IMR-90 (cell line): ENCODE measurements around the gene ABI3. TPM values are rescaled to one million over a fixed set of nuclear protein-coding genes. Genes with fewer than 3 reads are reported as not detected.
A peak's percentile ranks its signal among the peaks of the same experiment; 100 is the strongest.

ENCODE experiments used
- ATAC-seq: fragments of 200-7000 bp; cut with Tn5 transposase; 2 replicates; pipeline ENCODE4 v1.9.1; 2020; ENCODE audit warnings: low read depth, mild to moderate bottlenecking, moderate library complexity
- BruUV-seq: library from RNA; stranded (reverse); fragments of 400-500 nt; replicated peaks from 2 replicates; lab custom pipeline; 2021; lab: Mats Ljungman, UMichigan
- CTCF ChIA-PET: fragments of 300-600 bp; formaldehyde crosslinking; extraction: SDS; loops from one replicate; lab custom pipeline; 2021; ENCODE audit warnings: antibody characterized with exemption; lab: Yijun Ruan, JAX
- POLR2A ChIA-PET: fragments of 300-600 bp; sonication (Branson Sonifier 250); formaldehyde crosslinking; loops from one replicate; lab custom pipeline; 2022; ENCODE audit warnings: antibody characterized with exemption; ENCODE audit not compliant: unreplicated experiment; lab: Charles Lee
- DNase-seq: peaks from one replicate; pipeline ENCODE4 v3.0.0; 2013
- H2AFZ ChIP-seq: replicated peaks from 2 replicates; pipeline ENCODE3; 2013; ENCODE audit warnings: low read length, mild to moderate bottlenecking; ENCODE audit not compliant: poor library complexity
- H2AK5ac ChIP-seq: 2 replicates; pipeline ENCODE4 v1.6.1; 2013; ENCODE audit warnings: low read depth, low read length, inconsistent platforms
- H2AK9ac ChIP-seq: replicated peaks from 2 replicates; pipeline ENCODE3; 2013; ENCODE audit warnings: mild to moderate bottlenecking, low read depth, low read length, moderate library complexity; ENCODE audit not compliant: poor library complexity
- H2BK120ac ChIP-seq: 2 replicates; pipeline ENCODE4 v1.6.1; 2013; ENCODE audit warnings: low read depth, low read length, inconsistent platforms
- H2BK15ac ChIP-seq: 3 replicates; pipeline ENCODE4 v1.6.1; 2013; ENCODE audit warnings: low read depth, low read length, inconsistent platforms
- H2BK20ac ChIP-seq: 2 replicates; pipeline ENCODE4 v1.6.1; 2013; ENCODE audit warnings: low read depth, mild to moderate bottlenecking, inconsistent platforms, low read length, moderate library complexity
- H2BK5ac ChIP-seq: 2 replicates; pipeline ENCODE4 v1.6.1; 2013; ENCODE audit warnings: mild to moderate bottlenecking, low read depth, low read length, inconsistent platforms; ENCODE audit not compliant: poor library complexity, severe bottlenecking
- H3K14ac ChIP-seq: replicated peaks from 2 replicates; pipeline ENCODE4 v1.6.1; 2013; ENCODE audit warnings: low read depth, low read length, inconsistent platforms
- H3K18ac ChIP-seq: 2 replicates; pipeline ENCODE4 v1.6.1; 2013; ENCODE audit warnings: low read depth, low read length, control low read depth
- H3K23ac ChIP-seq: 2 replicates; pipeline ENCODE4 v1.6.1; 2013; ENCODE audit warnings: low read depth, low read length, inconsistent platforms
- H3K27ac ChIP-seq: 2 replicates; pipeline ENCODE4 v1.5.1; 2013; ENCODE audit warnings: mild to moderate bottlenecking, control low read depth, low read length; ENCODE audit not compliant: insufficient read depth
- H3K27me3 ChIP-seq: 2 replicates; pipeline ENCODE4 v1.6.1; 2013; ENCODE audit warnings: low read length; ENCODE audit not compliant: control insufficient read depth, insufficient read depth
- H3K36me3 ChIP-seq: 2 replicates; pipeline ENCODE4 v1.6.1; 2013; ENCODE audit warnings: low read length, mixed read lengths; ENCODE audit not compliant: control insufficient read depth, insufficient read depth
- H3K4ac ChIP-seq: 2 replicates; pipeline ENCODE4 v1.6.1; 2013; ENCODE audit warnings: low read depth, low read length, inconsistent platforms
- H3K4me1 ChIP-seq: 2 replicates; pipeline ENCODE4 v1.6.1; 2013; ENCODE audit warnings: low read length, mixed read lengths; ENCODE audit not compliant: control insufficient read depth, insufficient read depth
- H3K4me2 ChIP-seq: 2 replicates; pipeline ENCODE4 v1.6.1; 2013; ENCODE audit warnings: low read depth, mild to moderate bottlenecking, control low read depth, low read length, moderate library complexity
- H3K4me3 ChIP-seq: 2 replicates; pipeline ENCODE4 v1.5.1; 2013; ENCODE audit warnings: low read depth, mild to moderate bottlenecking, control low read depth, low read length, moderate library complexity; ENCODE audit not compliant: insufficient read depth
- H3K56ac ChIP-seq: 2 replicates; pipeline ENCODE4 v1.6.1; 2013; ENCODE audit warnings: low read length, inconsistent platforms; ENCODE audit not compliant: insufficient read depth; ENCODE audit errors: extremely low read depth
- H3K79me1 ChIP-seq, 2 experiments: 2 replicates each; pipeline ENCODE4 v1.6.1; 2013; ENCODE audit warnings: low read length in 2 of 2, inconsistent platforms in 1 of 2, low read depth in 1 of 2
- H3K9ac ChIP-seq: 2 replicates; pipeline ENCODE4 v1.6.1; 2013; ENCODE audit warnings: low read depth, low read length, control low read depth
- H3K9me1 ChIP-seq: 2 replicates; pipeline ENCODE4 v1.6.1; 2013; ENCODE audit warnings: low read length, inconsistent platforms; ENCODE audit not compliant: insufficient read depth
- H3K9me3 ChIP-seq: 2 replicates; pipeline ENCODE4 v1.6.1; 2013; ENCODE audit warnings: low read length; ENCODE audit not compliant: control insufficient read depth, insufficient read depth
- H4K20me1 ChIP-seq: 2 replicates; pipeline ENCODE4 v1.6.1; 2013; ENCODE audit warnings: low read length, inconsistent platforms; ENCODE audit not compliant: insufficient read depth
- H4K5ac ChIP-seq: 2 replicates; pipeline ENCODE4 v1.6.1; 2013; ENCODE audit warnings: mild to moderate bottlenecking, low read depth, low read length, control low read depth
- H4K8ac ChIP-seq, 2 experiments: 2 replicates each; pipeline ENCODE4 v1.6.1; 2013; ENCODE audit warnings: low read depth in 2 of 2, low read length in 2 of 2, control low read depth in 1 of 2, inconsistent platforms in 1 of 2
- H4K91ac ChIP-seq: 2 replicates; pipeline ENCODE4 v1.6.1; 2013; ENCODE audit warnings: low read depth, low read length, inconsistent platforms; ENCODE audit not compliant: insufficient read depth
- BHLHE40 ChIP-seq: fragments of 150-350 bp; IDR thresholded peaks from 2 replicates; pipeline ENCODE4 v1.6.1; 2016; ENCODE audit warnings: mild to moderate bottlenecking, low read depth, low read length
- FOS ChIP-seq: fragments of 150-350 bp; IDR thresholded peaks from 2 replicates; pipeline ENCODE4 v1.6.1; 2016; ENCODE audit warnings: low read depth, low read length
- WGBS, 2 experiments: methylation state at CpG; one replicate each; pipeline versions ENCODE4 v1.1.5 to v1.1.7; 2013; ENCODE audit warnings: missing lambda C conversion rate in 2 of 2; ENCODE audit not compliant: insufficient read length in 1 of 2; ENCODE audit errors: extremely low coverage in 2 of 2; 5-methylcytosine and 5-hydroxymethylcytosine counted together
- dilution Hi-C: fragments of 300-500 bp; cut with HindIII; formaldehyde crosslinking; loops from one replicate; pipeline ENCODE4 v1.14.3; 2018; ENCODE audit warnings: low sequenced_read_pairs; ENCODE audit not compliant: unreplicated experiment
- in situ Hi-C: fragments of 300-500 bp; cut with MboI; formaldehyde crosslinking; loops from 3 replicates; pipeline ENCODE4 v1.14.3; 2019; ENCODE audit warnings: low sequenced_read_pairs, inconsistent platforms, mixed read lengths
- intact Hi-C: fragments of 100-400 bp; cut with micrococcal nuclease; formaldehyde crosslinking; loops from 2 replicates; pipeline ENCODE4 v1.10.0; 2022
- polyA plus RNA-seq, 3 experiments: library from polyadenylated mRNA; depleted of rRNA; stranded (reverse); fragments of >200 nt; gene quantifications; 2 replicates each; pipeline ENCODE4 v1.2.3, GENCODE V29; 2012; ENCODE audit warnings: low replicate concordance in 1 of 3
- total RNA-seq: library from RNA; depleted of rRNA; stranded (reverse); fragments of >200 nt; gene quantifications from 2 replicates; pipeline ENCODE4 v1.2.3, GENCODE V29; 2012

ABI3 gene
- total and polyA plus RNA-seq, 2 of the 4 experiments (the other 2 are of a cell fraction): 1.1 to 1.2 TPM

DNA sequence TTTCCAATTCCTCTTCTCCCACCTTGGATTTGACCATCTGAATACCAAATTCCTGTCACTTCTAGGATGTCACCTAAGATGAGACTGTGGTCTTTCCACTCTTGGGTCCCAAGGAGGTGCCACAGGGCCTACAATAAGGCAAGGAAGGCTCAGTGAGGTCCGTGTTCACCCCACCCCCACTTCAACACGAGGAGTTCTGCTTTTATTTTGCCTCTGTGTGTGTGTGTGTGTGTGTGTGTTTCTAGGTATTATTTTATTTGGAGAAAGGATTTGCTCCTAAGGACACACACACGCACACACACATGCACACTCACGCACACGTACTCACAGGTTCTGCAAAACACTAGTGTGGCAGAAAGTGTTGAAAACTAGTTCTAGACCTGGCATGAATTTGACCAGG lies 44.6 kb downstream of the ABI3 start:
- no peaks in the 10 kb centered on the region for H3K9me3 ChIP-seq
- H3K23ac ChIP-seq: no peak overlapping the region
- no peak overlapping the region for H2BK120ac ChIP-seq
- no peak overlapping the region for H2BK20ac ChIP-seq
- no peaks in the 10 kb centered on the region for H4K20me1 ChIP-seq
- DNase-seq (no peak), ATAC-seq (no peak)
- dilution Hi-C loops (no loop called here), intact Hi-C loops (no loop called here), in situ Hi-C loops (no loop called here)
- no peaks in the 10 kb centered on the region for H3K9me1 ChIP-seq
- H2BK5ac ChIP-seq: no peak overlapping the region
- no peak overlapping the region for H3K27ac ChIP-seq
- no peak overlapping the region for H3K9ac ChIP-seq
- H4K91ac ChIP-seq: no peak overlapping the region
- H3K4me2 ChIP-seq: no peak overlapping the region
- no peak overlapping the region for H4K5ac ChIP-seq
- no peak overlapping the region for H2AK9ac ChIP-seq
- no peaks in the 10 kb centered on the region for H3K36me3 ChIP-seq
- H3K79me1 ChIP-seq: no peaks in the 10 kb centered on the region
- no peak overlapping the region for H3K56ac ChIP-seq
- no peak overlapping the region for H2AK5ac ChIP-seq
- CTCF ChIA-PET: no interaction called here
- no peaks in the 10 kb centered on the region for H3K4me1 ChIP-seq
- no peak overlapping the region for H3K18ac ChIP-seq
- no peak for TF ChIP-seq BHLHE40
- TF ChIP-seq FOS: no peak
- no peak overlapping the region for H2BK15ac ChIP-seq
- BruUV-seq: no TSS peak
- H2AFZ ChIP-seq: peak overlapping the region; percentile 51
- H3K14ac ChIP-seq: no peak overlapping the region
- no peak overlapping the region for H3K4me3 ChIP-seq
- WGBS, 2 experiments: no CpG with 5 or more reads among the region's 5 CpGs
- H4K8ac ChIP-seq: no peak overlapping the region
- POLR2A ChIA-PET: no interaction called here
- peaks cover 7% of the 10 kb centered on the region; the same call in 1 of the 2 replicates for H3K27me3 ChIP-seq
- H3K4ac ChIP-seq: no peak overlapping the region
